ENCODE data around the gene GALNT14. TPM values are rescaled to one million over a fixed set of nuclear protein-coding genes. Genes with fewer than 3 reads are reported as not detected.
"Not testable (repeated sequence)": the region's sequence is repeated elsewhere in the genome, so short reads cannot be mapped to it uniquely, and the experiment has no call there.

GALNT14 gene
- total and polyA plus RNA-seq, 9 donors = 0.28 to 9.8 (median 1.6) TPM; not detected in 3

- no peaks in the 10 kb centered on the region for H3K27me3 ChIP-seq
- no peak overlapping the region for H3K27ac ChIP-seq
- TF ChIP-seq POLR2A (IDR thresholded peaks at IDR 0.05) (no peak), EP300 (IDR thresholded peaks at IDR 0.05) (no peak), CTCF (IDR thresholded peaks at IDR 0.05) (no peak)
- WGBS, 3 donors = 43 to 53% (median 51%) methylated on average over 3 of the region's 3 CpGs
- intact Hi-C loops (cut with DNase I) = no loop called here
- DNase-seq = no peak
- H3K36me3 ChIP-seq = no peaks in the 10 kb centered on the region
- no peaks in the 10 kb centered on the region for H3K9me3 ChIP-seq
- no peaks in the 10 kb centered on the region for H3K4me1 ChIP-seq (ENCODE audit: insufficient read depth)
- H3K4me3 ChIP-seq = no peak overlapping the region
Observed at GRCh38 chr2:30915486-30915885, 222.8 kb downstream of the GALNT14 start.

DNA sequence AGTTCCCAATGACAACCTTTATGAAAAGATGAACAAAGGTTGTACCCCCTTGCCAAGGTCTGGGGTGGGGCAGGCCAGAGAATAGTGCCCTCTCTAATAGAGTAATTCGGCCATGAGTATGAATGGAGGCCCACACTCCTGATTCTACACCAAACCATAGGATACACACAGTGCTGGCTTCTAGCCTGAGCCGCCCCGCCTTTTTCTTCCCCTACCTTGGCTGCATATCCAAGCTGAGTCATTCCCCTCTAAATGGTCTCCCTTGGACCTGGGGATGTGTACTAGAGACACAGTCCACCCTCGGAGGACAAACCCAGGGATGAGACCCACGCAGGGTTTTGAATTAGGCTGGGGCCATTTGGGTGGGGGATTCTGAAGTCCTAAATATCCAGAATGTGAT, 223.8 kb downstream of the GALNT14 start:
- intact Hi-C loops (cut with DNase I) = no loop called here
- 93 to 95% (median 95%) methylated on average over 5 of the region's 5 CpGs for WGBS, 3 donors
- DNase-seq = no peak
- Histone ChIP-seq H3K27me3 (no peaks in the 10 kb centered on the region), H3K4me1 (ENCODE audit: insufficient read depth) (no peaks in the 10 kb centered on the region), H3K4me3 (no peak overlapping the region), H3K27ac (no peak overlapping the region), H3K9me3 (no peaks in the 10 kb centered on the region), H3K36me3 (no peaks in the 10 kb centered on the region)
- TF ChIP-seq POLR2A (IDR thresholded peaks at IDR 0.05) = no peak
- TF ChIP-seq CTCF (IDR thresholded peaks at IDR 0.05) = no peak
- no peak for TF ChIP-seq EP300 (IDR thresholded peaks at IDR 0.05)

DNA sequence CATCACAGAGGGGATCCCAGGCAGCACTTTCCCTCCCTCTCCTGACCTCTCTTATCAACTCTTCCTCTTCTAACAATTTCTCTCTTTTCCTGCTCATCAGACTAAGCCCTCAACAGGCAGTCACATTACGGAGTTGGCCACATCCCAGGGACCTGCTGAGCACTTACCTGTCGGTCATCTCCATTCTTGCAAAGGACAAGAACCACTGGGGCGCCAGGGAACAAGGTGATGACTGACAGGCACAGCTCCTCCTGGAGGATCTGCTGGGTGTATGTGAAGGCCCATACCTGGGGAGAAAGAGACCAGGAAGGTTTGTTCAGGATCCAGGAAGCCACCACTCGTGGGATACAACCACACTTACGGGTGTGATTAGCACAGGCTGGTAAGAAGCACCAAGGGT, 226.2 kb downstream of the GALNT14 start:
- TF ChIP-seq POLR2A (IDR thresholded peaks at IDR 0.05) (no peak), CTCF (IDR thresholded peaks at IDR 0.05) (no peak), EP300 (IDR thresholded peaks at IDR 0.05) (no peak)
- Histone ChIP-seq H3K4me3 (no peak overlapping the region), H3K27me3 (no peaks in the 10 kb centered on the region), H3K4me1 (ENCODE audit: insufficient read depth) (no peaks in the 10 kb centered on the region), H3K27ac (no peak overlapping the region), H3K36me3 (no peaks in the 10 kb centered on the region), H3K9me3 (no peaks in the 10 kb centered on the region)
- intact Hi-C loops (cut with DNase I) = no loop called here
- DNase-seq = no peak
- WGBS, 3 donors = 90 to 91% (median 90%) methylated on average over 5 of the region's 5 CpGs

GRCh38 chr2:30911327-30911726, 226.9 kb downstream of the GALNT14 start:
- Histone ChIP-seq H3K4me1 (ENCODE audit: insufficient read depth) (no peaks in the 10 kb centered on the region), H3K4me3 (no peak overlapping the region), H3K27ac (no peak overlapping the region), H3K9me3 (no peaks in the 10 kb centered on the region), H3K36me3 (no peaks in the 10 kb centered on the region), H3K27me3 (no peaks in the 10 kb centered on the region)
- DNase-seq = no peak
- TF ChIP-seq POLR2A (IDR thresholded peaks at IDR 0.05) = no peak
- no peak for TF ChIP-seq CTCF (IDR thresholded peaks at IDR 0.05)
- no peak for TF ChIP-seq EP300 (IDR thresholded peaks at IDR 0.05)
- intact Hi-C loops (cut with DNase I) = no loop called here
- WGBS, 3 donors = 85 to 89% (median 86%) methylated on average over 9 of the region's 9 CpGs

- intact Hi-C loops (cut with DNase I) = no loop called here
- no peaks in the 10 kb centered on the region for H3K27me3 ChIP-seq
- no peaks in the 10 kb centered on the region for H3K4me1 ChIP-seq (ENCODE audit: insufficient read depth)
- no peak for TF ChIP-seq POLR2A (IDR thresholded peaks at IDR 0.05)
- TF ChIP-seq EP300 (IDR thresholded peaks at IDR 0.05) = no peak
- no peak for TF ChIP-seq CTCF (IDR thresholded peaks at IDR 0.05)
- H3K9me3 ChIP-seq = no peaks in the 10 kb centered on the region
- no peak for DNase-seq
- no peak overlapping the region for H3K27ac ChIP-seq
- H3K36me3 ChIP-seq = no peaks in the 10 kb centered on the region
- H3K4me3 ChIP-seq = no peak overlapping the region
- 90 to 96% (median 93%) methylated on average over 7 of the region's 7 CpGs for WGBS, 3 donors
Observed at GRCh38 chr2:30910686-30911085, 227.6 kb downstream of the GALNT14 start.

GRCh38 chr2:30904437-30904836, 233.8 kb downstream of the GALNT14 start:
- H3K36me3 ChIP-seq; DNase-seq; H3K4me1 ChIP-seq (ENCODE audit: insufficient read depth); H3K4me3 ChIP-seq; H3K27me3 ChIP-seq; H3K9me3 ChIP-seq; H3K27ac ChIP-seq; intact Hi-C loops (cut with DNase I): not testable (repeated sequence)
- WGBS, 3 donors = 76 to 86% (median 80%) methylated on average over 12 to 14 of the region's 14 CpGs

Data from ovary (tissue), 9 donors.